Caki2 (cell line): ENCODE results near the gene TCEANC2. TPM values are rescaled to one million over a fixed set of nuclear protein-coding genes. Genes with fewer than 3 reads are reported as not detected.

ENCODE experiments used
- DNase-seq: peaks from one replicate; pipeline ENCODE4 v3.0.0-alpha.2; 2015; ENCODE audit warnings: low read depth
- in situ Hi-C: cut with HindIII; loops from 2 replicates; pipeline ENCODE4 v1.10.0; 2016; ENCODE audit warnings: low sequenced_read_pairs, low pct_unique_long_range_greater_than_20kb, mixed read lengths
- total RNA-seq: library from RNA; depleted of rRNA; stranded (reverse); fragments of >200 nt; shearing (Covaris generic); gene quantifications from 2 replicates; pipeline ENCODE4 v1.2.3, GENCODE V29; 2014; ENCODE audit warnings: low replicate concordance

TCEANC2 gene
- total RNA-seq, 1 experiment from 2014 or later, result 2.3 TPM

GRCh38 chr1:54122135-54122751 lies 68.8 kb downstream of the TCEANC2 start:
- in situ Hi-C loops, result no loop called here
- DNase-seq, result no peak

GRCh38 chr1:54122992-54123391 lies 69.6 kb downstream of the TCEANC2 start:
- in situ Hi-C loops, result no loop called here
- no peak for DNase-seq

- in situ Hi-C loops, result no loop called here
Measured at GRCh38 chr1:54124472-54124871, 71.1 kb downstream of the TCEANC2 start.

GRCh38 chr1:54124906-54125305 lies 71.5 kb downstream of the TCEANC2 start:
- in situ Hi-C loops, result no loop called here
- DNase-seq, result no peak

More at GRCh38 chr1:54124472-54124871, 71.1 kb downstream of the TCEANC2 start:
- no peak for DNase-seq

- in situ Hi-C loops, result no loop called here
- DNase-seq, result peak; percentile 21
Measured at GRCh38 chr1:54125386-54126070, 72.1 kb downstream of the TCEANC2 start.

- DNase-seq, result no peak
- in situ Hi-C loops, result no loop called here
Measured at GRCh38 chr1:54126271-54126815, 72.9 kb downstream of the TCEANC2 start.

- in situ Hi-C loops, result no loop called here
- no peak for DNase-seq
Measured at GRCh38 chr1:54127594-54128300, 74.3 kb downstream of the TCEANC2 start.

- DNase-seq, result no peak
- in situ Hi-C loops, result no loop called here
Measured at GRCh38 chr1:54129858-54130257, 76.5 kb downstream of the TCEANC2 start.

- no peak for DNase-seq
- in situ Hi-C loops, result no loop called here
Measured at GRCh38 chr1:54131419-54131818, 78.0 kb downstream of the TCEANC2 start.

- DNase-seq, result no peak
- in situ Hi-C loops, result no loop called here
Measured at GRCh38 chr1:54132495-54132894, 79.1 kb downstream of the TCEANC2 start.

GRCh38 chr1:54134295-54134694 lies 80.9 kb downstream of the TCEANC2 start:
- in situ Hi-C loops, result no loop called here
- DNase-seq, result no peak

GRCh38 chr1:54135436-54136120 lies 82.2 kb downstream of the TCEANC2 start:
- in situ Hi-C loops, result no loop called here
- no peak for DNase-seq

GRCh38 chr1:54136269-54136896 lies 83.0 kb downstream of the TCEANC2 start:
- in situ Hi-C loops, result no loop called here
- DNase-seq, result no peak

GRCh38 chr1:54136963-54137533 lies 83.6 kb downstream of the TCEANC2 start:
- no peak for DNase-seq
- in situ Hi-C loops, result no loop called here

- in situ Hi-C loops, result no loop called here
- DNase-seq, result no peak
Measured at GRCh38 chr1:54137534-54138061, 84.2 kb downstream of the TCEANC2 start.

GRCh38 chr1:54138994-54139393 lies 85.6 kb downstream of the TCEANC2 start:
- in situ Hi-C loops, result no loop called here
- no peak for DNase-seq

GRCh38 chr1:54139711-54140110 lies 86.3 kb downstream of the TCEANC2 start:
- no peak for DNase-seq
- in situ Hi-C loops, result no loop called here
